GM19328 (cell line): Measurements from ENCODE around the gene GNAZ.

Experiments
- ATAC-seq: cut with Tn5 transposase; IDR thresholded peaks from one replicate; pipeline ENCODE4 v1.9.1; 2021; ENCODE audit warnings: mild to moderate bottlenecking, moderate library complexity; ENCODE audit not compliant: unreplicated experiment

GNAZ gene

GRCh38 chr22:23090457-23090835 is 20.1 kb downstream of the GNAZ start:
- ATAC-seq, result no peak

GRCh38 chr22:23091760-23092159 is 21.4 kb downstream of the GNAZ start:
- no peak for ATAC-seq

DNA sequence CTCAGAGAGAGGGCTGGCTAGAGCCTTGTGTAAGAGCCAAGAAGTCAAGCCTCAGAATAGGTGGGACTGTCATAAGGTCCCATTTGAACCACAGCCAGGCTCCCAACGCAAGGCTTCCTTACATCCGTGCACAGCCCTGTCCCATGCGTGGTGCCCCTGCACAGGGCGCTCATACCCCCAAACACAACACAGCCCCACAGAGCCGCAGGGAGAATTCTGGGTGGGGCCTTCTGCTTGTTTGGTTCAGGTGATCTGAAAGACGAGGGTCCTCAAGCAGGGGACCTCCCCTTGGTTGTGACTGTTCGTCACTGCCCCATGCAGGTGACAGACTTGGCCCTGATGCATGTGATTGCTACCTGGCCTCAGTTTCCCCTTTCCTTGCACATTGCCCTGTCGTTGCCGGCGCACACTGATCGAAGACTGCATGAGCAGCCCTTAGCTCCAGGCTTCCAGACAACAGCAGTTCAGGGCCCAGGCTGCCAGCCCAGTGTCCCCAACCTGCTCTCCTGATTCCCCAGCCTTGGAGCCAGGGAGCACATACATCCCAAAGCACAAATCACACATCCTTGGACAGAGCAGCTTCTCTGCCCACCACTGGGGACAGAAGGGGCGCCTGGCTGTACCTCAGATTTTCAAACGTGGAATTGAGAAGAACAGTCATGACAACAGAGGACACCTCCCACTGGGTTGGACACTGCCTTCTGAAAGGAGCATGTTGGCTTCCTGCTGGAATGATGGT is 22.1 kb downstream of the GNAZ start:
- no peak for ATAC-seq

DNA sequence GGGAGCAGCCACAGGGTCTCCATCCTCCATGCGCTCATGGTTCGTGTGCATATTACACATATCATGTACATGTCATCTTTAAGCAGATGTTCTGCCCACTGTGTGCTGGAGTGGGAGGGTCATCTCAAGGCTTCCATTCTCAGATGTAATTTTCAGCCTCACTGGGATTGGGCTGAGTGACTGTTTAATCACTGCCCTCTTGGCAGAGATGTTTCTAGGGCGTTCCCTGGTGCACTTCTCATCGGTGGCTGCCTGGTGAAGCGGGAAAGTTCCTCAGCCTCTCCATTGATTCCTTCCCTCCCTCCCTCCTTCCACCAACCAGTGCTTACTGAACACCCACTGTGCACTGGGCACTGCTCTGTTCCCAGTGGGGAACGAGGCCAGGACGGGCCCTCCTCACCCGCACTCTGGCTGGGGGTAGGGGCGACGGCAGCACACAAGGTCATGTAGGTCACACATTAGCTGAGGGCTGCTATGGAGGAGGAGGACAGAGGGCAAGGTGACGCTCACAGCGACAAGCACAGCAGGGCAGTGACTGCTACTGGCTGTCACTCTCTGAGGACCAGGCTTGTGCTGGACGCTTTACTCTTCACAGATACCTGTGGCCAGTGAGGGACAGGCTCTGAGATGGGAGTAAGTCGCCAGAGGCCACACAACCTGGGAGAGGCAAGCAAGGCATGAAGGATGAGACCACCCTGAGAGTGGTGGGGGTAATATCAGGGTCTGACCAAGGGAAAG is 22.9 kb downstream of the GNAZ start:
- no peak for ATAC-seq

- ATAC-seq, result no peak
Measured at GRCh38 chr22:23094260-23094659, 23.9 kb downstream of the GNAZ start.

GRCh38 chr22:23094695-23095681 is 24.7 kb downstream of the GNAZ start:
- ATAC-seq, result no peak

DNA sequence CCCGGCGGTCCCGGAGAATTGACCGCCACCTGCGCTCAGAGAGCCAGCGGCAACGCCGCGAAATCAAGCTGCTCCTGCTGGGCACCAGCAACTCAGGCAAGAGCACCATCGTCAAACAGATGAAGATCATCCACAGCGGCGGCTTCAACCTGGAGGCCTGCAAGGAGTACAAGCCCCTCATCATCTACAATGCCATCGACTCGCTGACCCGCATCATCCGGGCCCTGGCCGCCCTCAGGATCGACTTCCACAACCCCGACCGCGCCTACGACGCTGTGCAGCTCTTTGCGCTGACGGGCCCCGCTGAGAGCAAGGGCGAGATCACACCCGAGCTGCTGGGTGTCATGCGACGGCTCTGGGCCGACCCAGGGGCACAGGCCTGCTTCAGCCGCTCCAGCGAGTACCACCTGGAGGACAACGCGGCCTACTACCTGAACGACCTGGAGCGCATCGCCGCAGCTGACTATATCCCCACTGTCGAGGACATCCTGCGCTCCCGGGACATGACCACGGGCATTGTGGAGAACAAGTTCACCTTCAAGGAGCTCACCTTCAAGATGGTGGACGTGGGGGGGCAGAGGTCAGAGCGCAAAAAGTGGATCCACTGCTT is 25.5 kb downstream of the GNAZ start:
- no peak for ATAC-seq

DNA sequence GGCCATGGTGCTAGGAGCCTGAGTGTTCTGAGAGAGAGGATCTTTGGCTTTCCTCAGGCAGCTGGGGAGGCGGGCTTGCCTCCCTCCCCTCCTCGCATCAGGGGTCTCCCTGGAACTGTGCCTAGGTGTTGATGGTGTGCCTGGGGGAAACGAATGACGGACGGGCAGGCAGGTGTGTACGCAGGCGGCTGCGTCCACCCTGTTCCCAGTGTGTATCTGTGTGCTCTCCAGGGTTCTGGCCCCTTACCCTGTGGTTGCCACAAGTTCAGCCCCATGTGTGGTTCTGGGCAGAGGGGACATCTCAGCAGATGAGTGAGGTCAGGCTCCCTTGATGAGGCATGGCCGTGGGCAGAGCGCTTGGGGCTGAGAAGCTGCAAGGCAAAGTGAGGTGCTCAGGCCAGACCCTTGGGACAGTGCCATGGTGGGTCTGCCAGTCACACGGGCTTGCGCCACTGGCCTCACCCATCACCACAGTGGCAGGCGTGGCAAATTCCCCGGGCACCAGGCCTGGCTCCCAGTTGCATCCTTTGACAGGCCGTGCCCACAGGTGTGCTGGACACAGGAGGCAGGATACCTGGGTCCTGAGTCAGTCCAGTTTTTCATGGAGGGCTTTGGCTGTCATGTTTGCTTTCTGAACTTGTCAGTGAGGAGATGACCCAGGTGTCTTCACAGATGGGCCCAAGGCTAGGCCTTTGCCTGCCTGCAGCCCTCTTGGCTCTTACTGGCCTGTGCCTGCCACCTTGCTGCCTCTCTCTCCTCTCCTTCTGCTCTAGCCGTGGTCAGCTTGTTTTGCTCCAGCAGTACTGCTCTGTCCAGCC is 27.3 kb downstream of the GNAZ start:
- no peak for ATAC-seq

DNA sequence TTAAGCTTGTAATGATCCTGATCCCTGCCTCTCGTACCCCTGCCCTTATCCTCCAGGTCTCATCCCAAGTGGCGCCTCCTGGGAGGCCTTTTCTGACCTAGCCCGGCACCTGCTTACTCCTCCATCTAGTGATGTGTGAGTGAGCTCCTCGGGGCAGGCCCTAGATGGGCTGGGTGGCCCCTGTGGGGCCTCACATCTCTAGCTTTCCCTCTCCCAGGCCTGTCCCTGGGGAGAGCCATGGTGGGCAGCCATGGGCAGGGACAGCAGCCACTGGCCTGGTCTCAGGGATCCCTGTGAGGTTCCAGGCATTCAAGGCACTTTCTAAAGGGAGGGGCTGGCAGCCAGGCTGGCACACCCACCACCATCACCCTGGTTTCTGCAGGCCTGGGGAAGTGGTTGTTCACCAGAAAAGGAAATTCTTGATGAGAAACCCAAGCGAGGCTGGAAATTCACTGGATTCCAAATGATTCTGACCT is 27.9 kb downstream of the GNAZ start:
- no peak for ATAC-seq

- no peak for ATAC-seq
Measured at GRCh38 chr22:23098718-23099530, 28.6 kb downstream of the GNAZ start.

GRCh38 chr22:23099531-23099804 is 29.1 kb downstream of the GNAZ start:
- ATAC-seq, result no peak

DNA sequence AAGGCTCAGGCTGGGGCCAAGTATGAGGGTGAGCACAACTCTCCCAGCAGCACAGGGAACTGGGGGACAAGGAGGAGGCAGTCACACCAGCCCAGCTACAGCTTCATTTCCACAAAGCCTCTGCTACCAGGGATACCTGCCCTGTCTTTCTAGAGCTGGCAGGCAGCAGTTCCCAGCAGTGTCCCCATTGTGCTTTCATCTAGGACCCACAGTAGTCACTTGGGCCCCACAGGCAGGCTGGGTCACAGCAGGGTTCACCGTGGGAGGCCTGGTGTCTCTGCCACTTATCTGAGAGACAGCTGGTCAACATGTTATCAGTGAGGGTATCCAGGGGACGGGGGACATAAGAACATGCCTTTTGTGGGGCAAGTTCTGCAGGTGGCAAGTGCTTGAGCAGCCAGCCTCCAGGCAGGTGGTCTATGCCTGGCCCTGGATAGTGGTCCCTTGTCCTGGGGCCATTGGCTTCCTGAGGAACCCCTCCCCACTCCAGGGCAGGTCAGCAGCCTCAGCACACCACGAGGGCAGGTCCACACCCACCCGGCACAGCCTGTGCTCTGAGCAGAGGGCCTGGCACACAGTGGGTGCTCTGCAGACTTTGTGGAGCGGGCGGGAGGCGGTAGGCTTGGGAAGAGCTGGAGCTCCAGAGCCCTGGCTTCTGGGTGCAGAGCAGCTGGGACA is 29.9 kb downstream of the GNAZ start:
- no peak for ATAC-seq

DNA sequence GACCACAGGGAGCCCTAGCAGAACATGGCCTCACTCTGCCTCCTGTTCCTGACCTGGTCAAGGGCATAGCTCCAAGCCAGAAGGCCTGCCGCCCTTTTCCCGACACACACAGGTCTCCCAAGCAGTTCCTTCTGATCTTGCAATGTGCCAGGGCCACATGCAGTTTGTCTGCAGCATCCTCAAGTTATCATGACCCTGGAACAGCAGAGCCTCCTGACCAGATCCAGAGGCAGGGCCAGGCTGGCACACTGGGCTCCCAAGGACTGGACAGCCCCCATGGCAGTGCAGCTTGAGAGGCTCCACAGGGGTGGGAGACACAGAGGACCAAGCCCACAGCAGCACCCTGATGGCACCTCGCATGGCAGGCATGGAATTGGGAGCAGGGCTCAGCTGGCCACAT is 31.2 kb downstream of the GNAZ start:
- ATAC-seq, result no peak

GRCh38 chr22:23102002-23102655 is 31.8 kb downstream of the GNAZ start:
- no peak for ATAC-seq

DNA sequence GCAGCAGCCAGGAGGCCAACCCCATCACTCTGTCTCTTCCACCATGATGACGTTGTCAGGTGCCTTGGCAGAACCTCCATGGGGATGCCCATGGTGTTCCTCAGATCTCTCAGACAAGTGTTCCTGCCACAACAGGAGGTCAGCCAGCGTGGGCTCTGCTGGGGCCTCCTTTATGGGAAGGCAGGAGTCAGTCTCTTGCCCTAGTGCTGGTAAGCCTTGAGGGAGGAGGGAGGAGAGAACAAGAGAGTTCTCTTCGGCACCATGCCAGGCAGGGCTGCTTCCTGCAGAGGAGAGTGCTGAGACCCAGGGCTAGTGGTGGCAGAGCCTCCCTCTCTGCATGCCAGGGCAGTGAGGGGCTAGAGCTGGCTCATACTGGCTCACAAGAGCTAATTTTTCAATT is 32.5 kb downstream of the GNAZ start:
- no peak for ATAC-seq

DNA sequence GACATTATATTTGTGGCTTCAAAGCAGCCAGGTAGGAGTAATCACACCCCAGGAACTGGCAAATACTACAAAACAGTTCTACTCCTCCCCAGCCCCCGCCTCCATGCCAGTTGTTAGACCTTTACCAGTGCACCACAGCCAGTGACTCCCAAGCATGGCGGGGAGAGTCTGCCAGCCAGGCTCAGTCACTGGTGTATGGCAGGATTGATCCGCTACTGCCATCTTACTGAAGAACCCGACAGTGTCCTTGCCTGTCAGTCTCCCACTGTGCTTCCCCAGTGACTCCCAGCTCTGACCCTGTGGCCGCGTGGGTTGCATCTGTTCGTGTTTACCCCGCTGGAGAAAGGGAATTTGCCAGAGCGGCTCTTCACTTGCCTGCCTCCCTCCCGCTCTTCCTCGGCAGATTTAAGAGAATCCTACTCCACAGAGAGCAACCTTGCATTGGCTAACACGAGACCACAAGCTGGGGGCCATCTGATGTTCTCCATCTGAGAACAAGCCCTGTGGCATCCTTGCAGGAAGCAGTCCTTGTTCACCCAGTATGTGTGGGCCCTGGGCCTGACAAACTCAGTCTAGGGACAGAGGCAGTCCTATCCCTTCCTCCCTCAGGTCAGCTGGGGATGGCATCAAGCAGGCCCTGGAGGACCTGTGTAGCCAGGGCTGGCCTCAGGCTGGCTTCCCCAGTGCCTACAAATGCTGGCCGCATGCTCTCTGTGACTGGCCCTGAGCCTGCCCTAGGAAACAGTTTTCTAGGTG is 33.1 kb downstream of the GNAZ start:
- ATAC-seq, result no peak

GRCh38 chr22:23104187-23104971 is 34.1 kb downstream of the GNAZ start:
- ATAC-seq, result no peak
